ENCODE measurements around the gene YBEY.
"Not testable (repeated sequence)": the region's sequence is repeated elsewhere in the genome, so short reads cannot be mapped to it uniquely, and the experiment has no call there.

The YBEY gene, protein sequence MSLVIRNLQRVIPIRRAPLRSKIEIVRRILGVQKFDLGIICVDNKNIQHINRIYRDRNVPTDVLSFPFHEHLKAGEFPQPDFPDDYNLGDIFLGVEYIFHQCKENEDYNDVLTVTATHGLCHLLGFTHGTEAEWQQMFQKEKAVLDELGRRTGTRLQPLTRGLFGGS

DNA sequence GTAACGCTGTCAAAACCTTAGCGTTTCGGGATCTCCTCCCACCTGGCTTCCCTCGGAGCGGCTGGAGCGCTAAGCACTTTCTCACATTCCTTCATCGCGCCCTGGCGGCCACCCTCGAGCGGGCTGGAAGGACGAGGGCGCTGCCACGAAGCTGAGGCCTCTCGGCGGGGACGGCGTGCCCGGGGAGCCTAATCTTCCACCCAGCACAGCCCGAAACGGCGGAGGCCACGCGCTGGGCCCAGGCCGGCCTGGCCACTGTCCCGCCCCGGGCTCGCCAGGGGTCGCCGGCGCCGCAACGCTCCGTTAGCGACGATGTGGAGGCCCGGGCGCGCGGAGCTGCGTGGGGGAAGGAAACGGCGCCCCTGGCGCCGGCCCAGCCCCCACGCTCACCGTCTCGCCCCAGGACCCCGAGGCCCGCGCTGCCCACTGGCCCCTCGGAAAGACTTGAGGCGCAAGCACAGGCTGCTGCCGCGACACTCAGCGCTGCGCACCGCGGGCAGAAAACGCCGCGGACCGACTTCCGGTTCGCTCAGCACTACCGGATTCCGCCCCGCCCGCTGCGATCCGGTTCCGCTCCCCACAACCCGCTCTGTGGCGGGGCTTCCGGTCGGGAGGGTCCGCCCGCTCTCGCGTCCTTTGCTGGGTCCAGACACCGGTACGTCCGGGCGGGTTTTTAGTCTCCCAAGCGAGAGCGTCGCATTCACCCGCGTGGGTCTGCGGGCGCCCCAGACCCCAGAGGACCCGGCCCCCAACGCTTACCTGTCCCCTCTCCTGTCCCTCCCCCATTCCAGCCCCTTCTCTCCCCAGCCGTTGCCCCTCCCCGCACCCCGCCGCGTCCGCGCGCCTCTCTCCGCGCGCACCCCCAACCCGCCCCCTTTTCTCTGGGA is at the start of gene YBEY:
Gene YBEY, plus strand, starts transcription at position 582 of the 887 bp plus-strand sequence. CDS start 572 bp downstream, outside the sequence.
- peak; percentile 80 to 94 for DNase-seq

DNA sequence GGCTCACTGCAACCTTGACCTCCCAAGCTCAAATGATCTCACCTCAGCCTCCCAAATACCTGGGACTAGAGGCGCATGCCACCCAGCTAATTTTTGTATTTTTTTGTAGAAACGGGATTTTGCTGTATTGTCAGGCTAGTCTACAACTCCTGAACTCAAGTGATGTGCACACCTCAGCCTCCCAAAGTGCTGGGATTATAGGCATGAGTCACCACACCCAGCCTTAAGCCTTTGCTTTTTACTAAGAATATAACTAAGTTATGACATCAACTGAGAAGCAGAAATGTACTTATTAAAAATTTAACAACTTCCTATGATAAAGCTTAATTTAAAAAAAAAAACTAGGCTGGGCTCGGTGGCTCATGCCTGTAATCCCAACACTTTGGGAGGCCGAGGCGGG is 48.7 kb upstream of the YBEY start:
- no peak for DNase-seq

DNA sequence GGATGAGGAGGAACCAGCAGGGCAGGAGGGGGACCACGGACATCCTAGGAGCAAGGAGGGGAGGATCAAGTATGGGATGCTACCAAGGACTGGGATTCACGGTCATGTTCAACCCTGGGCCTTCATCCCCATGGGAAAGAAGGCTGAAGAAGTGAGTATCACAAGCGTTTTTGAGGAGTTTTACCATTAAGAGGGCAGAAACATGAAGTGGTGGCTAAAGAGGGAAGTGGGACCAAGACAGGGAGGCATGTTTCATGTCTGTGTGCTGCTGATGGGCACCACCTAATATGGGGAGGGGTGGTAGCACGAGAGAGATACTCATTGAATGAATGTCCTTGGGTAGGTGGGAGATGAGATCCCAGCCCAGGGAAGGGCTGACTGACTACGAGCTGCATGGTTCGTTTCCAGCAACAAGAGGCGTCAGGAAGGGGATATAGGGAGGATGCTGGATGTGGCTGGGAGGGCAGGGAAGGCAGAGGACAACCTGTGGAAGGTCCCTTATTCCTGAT is 46.3 kb upstream of the YBEY start:
- DNase-seq, result no peak

DNA sequence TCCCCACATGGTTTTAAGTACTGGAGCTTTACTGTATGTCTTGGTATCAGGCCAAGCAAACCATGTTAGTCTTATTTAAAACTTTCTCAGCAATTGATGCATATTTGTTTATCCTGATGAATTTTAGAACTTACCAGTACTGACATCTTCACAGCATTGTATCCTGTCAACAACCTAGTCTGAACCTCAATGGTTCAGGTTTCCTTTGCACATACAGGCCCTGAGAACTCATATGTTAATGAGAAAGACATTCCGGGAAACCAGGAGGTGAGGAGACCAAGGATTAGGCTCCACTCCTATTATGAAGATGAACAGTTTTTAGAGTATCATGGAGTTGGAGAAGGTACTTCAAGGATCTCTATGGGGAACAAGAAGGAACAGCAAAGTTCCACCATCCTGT is 44.6 kb upstream of the YBEY start:
- not testable (repeated sequence) for DNase-seq

DNA sequence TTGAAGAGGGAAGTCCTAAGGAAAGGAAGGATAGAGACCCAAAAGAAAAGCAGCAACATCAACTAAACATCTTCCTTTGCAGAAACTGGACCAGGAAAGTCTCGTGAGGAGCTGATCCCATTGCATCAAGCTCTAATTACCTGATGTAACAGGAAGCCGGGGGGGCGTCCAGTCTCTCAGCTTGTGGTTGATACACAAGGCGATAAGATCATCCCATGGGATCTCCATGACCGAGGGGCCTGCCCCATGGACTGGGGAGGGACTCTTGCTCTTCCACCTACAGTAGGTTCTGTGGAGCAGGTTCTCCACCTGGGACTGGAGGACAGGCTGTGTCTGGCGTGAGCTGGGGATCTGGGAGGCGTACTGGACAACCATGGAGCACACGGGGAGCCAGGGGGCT is 42.8 kb upstream of the YBEY start:
- no peak for DNase-seq

DNA sequence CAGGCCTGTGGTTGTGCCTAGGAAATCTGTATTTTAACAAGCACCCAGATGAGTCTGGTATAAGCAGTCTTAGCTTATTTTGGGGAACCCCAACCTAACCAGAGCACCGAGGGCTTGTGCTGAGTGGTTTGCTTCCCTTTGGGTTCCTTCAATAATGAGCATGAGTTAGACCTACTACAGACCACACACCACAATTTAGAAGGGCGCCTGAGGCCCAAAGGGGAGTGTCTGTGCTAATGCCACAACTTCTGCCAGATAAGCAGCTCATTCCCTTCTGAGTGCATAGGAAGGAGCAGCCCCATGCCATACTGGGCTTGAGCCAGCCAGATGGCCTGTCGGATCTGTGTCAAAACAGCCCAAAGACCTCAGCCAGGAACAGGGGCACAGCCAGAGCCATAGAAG is 42.2 kb upstream of the YBEY start:
- DNase-seq, result no peak

DNA sequence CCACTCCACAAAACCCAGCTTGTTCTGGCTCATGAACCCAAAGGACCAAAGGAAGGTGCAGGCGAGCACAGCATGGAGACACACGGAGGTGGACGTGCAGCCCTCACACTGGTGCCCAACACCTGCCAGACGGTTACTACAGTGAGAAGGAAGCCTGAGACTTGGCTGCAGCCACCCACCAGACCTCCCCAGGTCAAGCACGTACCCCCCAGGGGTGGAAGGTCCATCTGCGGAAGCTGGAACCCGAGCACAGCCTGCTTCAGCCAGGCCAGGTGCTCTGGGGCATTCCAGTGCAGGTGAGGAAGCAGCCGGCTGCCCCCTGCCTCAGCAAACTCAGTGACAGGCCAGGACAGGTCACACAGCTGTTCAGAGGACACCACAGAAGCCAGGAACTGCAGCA is 41.5 kb upstream of the YBEY start:
- no peak for DNase-seq

DNA sequence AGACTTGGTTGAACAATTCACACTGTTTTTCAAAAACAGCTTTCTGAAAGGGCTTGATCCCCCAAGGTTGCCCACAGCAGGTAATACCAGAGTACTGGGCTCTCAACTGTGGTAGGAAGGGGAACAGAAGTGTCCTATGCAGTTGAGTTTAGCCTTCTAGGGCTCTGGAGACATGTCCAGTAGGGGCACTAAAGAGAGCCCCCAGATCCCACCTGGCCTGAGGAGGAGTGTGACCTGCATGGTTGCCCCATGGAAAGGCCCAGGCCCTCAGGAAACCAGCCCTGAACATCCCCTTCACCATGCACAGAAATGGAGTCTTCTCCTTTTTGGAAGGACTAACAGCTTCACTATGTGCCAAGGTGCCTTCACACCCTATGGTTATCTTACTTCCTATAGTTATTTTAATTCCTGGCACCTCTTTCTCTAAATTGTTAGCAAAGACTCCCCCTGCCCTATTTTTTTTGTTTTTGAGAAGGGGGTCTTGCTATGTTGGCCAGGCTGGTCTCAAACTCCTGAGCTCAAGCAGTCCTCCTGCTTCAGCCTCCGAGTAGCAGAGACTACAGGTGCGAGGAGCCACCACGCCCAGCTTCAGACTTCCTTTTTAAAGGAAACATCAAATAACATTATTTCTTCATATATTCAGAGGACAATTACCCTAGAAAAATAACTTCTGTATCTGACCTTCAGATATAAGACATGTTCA is 40.8 kb upstream of the YBEY start:
- DNase-seq, result no peak

DNA sequence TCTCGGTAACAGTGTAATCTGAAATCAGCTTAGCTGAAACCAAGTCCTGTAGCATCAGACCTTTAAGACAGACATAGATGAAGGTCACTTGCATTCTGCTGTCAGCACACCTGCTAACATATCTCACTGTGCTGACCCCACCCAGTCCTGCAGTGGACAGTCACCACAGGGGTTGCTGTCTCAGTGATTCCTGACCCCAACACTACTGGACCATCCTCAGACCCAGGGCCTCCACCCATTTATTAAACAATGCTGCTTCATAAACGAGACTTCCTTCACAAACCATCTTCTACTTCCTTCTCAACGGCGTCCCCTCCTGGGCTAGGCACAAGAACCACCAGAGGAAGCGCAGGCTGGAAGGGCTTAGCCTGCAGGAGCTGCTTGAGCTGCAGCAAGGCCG is 39.8 kb upstream of the YBEY start:
- no peak for DNase-seq

DNA sequence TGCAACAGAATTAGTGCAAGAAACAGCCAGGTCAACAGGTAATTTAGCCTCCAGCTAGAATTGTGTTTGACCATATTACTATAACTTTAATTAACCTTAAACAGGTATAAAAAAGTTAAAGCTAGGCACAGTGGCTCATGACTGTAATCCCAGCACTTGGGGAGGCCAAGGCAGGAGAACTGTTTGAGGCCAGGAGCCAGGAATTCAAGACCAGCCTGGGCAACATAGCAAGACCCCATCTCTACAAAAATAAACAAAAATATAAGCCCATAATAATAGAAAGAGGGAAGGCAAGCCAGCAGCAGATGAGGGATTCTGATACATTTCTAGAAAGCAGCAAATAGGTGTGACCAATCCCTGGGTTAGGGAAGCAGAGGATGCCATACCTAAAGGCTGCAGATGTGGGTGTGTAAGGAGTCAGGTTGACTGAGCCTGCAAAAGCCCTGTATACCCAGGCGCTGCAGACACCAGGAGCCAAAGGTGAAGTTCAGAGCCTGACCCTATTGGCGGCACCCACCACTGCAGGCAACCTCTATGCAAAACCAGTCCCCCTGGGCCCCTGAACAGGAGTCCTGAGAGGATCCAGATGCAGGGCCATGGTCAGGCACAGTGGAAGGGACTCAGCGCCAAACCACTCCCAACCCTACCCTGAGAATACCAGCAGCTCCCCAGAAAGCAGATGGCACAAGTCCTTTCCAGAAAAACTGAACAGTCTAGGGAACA is 38.3 kb upstream of the YBEY start:
- peak in 1 of 2 experiments; percentile 58 for DNase-seq

DNA sequence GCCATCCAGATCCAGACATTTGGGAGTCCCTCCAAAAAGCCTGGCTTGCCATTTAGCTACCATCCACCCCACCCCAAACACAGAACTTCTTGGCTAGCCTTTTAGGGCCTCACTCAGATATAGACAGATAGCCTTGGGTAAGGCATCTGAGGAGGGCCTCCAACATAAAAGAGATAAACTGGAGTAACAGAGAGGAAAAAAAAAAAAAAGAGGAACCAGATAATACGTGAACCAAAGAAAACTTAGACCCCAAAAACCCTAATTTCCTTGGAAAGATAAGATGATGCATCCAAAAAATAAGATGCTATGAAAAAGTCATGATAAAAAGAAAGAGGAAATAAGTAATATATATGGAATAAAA is 37.7 kb upstream of the YBEY start:
- no peak for DNase-seq

DNA sequence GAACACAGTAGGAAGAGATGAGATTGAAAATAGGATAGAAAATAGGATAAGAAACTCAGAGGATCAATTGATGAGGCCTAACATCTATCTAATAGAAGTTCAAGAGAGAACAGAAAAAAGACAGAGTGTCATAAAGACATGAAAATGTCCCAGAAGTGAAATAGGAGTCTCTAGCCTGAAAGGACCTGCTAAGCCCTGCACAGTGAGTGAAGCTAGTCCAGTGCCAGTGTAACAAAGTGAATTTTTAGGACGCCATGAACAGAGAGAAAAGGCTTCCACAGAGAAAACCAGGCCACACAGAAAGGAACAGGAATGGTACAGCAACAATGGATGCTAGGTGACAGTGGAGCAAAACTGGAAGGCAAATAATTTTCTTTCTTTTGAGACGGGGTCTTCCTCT is 37.3 kb upstream of the YBEY start:
- DNase-seq, result no peak

DNA sequence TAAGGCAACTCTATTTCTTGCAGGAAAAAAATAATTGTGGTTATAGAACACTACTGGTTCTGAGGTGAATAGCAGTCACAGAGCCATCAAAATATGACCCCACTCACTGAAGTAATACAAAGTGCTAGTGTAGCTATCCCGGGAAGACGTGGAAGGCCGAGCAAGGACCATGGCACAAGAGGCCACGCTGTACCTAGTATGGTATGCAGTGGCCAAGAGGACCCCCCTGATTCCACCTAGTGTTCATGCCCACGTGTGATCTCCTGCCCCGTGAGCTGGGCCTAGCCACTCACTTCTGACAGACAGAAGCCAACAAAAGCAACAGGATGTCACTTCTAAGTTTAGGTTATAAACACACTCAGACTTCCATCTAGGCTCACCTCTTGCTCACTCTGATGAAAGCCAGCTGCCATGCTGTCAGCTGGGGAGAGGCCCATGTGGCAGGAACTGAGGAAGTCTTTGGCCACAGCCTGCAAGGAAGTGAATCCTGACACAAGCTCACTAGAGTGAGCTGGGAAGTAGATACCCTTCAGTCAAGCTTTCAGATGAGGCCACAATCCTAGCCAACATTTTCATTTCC is 35.9 kb upstream of the YBEY start:
- no peak for DNase-seq

DNA sequence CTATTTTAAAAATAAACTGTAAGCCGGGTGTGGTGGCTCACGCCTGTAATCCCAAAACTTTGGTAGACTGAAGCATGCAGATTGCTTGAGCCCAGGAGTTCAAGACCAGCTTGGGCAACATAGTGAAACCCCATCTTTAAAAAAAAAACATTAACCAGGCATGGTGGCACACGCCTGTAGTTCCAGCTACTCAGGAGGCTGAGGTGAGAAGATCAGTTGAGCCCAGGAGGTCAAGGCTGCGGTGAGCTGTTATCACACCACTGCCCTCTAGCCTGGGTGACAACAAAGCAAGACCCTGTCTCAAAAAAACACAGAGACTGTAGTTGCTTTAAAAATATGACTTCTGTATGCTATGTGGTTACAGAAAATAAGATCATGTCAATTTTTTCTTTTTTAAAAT is 33.3 kb upstream of the YBEY start:
- DNase-seq, result no peak

DNA sequence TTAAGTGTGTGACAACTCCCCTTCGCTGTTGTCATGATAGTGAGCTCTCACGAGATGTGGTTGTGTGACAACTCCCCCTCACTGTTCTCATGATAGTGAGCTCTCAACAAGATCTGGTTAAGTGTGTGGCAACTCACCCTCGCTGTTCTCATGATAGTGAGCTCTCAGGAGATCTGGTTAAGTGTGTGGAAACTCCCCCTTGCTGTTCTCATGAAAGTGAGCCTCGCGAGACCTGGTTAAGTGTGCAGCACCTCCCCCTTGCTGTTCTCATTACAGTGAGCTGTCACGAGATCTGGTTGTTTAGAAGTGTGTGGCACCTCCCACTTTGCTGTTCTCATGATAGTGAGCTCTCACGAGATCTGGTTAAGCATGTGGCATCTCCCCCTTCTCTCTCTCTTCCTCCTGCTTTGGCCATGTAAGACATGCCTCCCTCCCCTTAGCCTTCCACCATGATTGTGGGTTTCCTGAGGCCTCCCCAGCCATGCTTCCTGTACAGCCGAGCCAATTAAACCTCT is 32.5 kb upstream of the YBEY start:
- DNase-seq, result no peak

DNA sequence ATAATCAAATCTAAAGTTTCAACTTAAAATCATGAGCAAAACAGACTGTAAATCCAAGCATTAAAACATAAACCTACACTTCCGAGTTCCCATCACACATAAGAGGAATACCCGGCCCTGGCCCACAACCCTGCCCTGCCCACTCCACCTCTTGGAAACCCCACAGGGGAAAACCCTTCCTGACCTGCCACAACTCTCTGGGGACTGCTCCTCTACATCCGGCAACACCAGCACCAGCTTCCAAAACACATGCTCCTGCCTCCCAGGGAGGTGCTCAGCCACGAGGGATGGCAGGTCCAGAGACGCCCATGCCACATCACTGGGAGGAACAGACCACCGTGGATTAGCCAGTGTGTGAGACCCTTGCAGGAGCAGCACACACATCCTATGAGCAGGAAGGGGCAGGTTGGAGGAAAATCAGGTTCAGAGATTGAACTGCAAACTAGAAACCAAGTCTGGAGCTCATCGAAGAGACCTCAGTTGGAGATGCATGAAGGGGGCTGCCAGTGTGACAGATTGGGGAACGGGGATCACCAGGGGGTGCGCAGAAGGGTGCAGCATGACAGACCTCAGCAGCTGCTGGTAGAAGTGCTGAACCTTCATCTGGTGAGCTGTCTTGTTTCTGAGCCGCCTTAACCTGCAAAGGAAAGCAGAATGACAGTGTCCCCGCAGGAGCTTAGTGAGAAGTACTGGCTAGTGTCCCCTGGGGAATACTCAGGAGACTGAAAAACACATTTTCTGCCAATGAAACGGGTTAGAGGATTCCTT is 31.8 kb upstream of the YBEY start:
- no peak for DNase-seq

DNA sequence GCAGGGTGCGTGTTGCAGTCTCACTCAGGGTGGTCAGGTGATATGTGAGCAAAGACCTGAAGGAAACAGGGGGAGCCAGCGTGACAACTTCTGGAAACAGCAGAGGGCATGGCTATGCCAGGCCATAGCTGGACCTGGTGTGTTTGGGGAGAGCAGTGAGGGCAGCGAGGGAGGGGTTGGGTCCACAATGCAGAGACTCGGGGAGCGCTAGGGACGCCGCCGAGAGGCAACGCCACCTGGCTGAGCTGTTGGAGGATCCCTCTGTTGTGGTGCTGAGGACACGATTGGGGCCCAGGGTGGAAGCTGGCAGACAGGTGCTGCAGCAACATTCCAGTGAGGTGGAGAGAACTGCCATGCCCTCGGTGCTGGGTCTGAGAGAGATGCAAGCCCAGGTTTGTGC is 31.0 kb upstream of the YBEY start:
- no peak for DNase-seq

DNA sequence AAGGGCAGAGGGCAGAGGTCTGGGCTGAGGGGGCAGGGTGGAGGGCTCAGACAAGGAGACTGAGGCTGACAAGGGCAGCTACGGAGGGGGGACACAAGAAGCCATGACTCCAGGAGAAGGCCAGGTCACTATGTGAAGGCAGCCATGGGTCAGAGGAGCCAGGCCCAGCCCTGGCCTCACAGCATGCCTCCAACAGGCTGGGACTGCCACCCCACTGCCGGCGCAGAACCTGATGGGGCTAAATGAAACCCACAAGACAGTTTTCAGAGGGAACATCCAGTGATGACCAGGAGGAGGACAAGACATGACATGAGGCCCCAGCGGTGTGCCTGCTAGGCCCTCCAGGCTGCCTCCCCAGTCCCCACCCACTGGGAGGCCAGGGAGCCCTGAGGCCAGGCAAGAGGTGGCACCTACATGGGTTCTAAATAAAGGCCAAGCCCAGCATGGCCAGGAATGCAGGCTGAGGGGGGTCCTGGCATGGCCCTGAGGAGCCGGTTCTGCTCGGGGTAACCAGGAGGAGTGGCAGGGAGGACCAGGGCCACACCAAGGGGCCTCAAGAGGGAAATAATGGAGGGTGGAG is 30.3 kb upstream of the YBEY start:
- DNase-seq, result no peak

DNA sequence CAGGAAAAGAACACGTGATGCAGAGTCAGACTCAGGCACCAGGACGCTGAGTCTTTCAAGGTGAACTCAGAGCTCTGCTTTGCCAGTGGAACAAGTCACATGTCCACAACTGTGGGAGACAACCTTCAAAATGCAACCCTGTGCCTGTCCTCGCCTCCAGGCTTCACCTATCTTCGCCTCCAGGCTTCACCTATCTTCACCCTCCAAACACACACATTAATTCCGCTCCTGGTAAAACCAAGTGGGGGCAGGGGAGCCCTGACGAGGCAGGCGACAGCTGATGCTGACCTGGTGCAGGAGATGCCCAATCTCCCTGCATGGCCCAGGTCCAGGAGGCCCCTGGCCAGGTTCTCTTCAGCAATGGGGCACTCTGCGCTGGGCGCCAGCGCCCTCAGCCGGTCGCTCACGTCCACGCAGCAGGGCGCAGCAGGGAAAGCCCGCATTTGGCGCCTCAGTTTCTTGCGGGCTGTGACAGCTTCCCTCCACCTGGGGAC is 29.6 kb upstream of the YBEY start:
- no peak for DNase-seq

DNA sequence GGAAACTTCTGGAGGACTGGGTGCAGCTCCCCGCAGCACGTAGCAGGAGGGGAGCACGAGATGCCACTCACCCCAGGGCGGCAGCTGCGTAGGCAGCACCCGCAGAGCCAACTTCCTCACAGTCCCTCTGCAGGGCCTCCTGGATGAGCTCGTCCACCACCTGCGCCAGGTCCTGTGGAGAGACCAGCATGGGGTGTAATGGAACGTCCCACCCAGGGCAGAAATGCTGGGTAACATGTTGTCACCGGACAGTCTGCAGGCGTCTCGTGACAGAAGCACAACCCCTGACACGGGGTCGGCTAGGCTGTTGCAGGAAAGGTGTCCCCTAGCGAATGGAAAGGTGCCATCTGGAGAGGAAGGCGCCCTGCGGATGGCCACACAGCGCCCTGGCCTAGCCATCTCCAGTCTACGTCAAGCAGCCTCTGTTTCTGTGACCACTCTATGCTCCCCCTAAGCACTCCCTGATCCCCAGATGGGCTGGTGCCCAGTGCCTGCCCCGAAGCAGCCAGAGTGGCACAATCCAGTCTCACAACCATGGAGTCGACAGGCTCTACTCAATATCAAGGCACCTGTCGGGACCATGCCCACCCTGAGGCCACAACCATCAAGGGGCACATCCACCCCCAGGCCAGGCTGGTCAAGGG is 22.0 kb upstream of the YBEY start:
- no peak for DNase-seq

DNA sequence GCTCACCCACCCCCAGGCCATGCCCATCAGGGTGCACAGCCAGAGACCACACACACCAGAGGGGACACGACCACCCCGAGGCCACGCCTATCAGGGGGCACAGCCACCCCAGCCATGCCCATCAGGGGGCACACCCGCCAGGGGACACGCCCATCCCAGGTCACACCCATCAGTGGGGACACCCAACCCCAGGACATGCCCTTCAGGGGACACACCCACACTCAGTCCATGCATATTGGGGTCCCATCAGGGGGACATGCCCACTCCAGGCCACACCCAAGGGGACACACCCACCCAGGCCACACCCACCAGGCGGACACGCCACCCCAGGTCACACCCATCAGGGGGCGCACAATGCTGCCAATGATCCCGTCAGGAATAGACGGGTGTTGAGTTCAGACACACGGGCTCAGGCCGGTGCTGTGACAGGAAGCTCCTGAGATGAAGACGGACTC is 21.4 kb upstream of the YBEY start:
- DNase-seq, result no peak
